Transverse colon (tissue), 3 donors: Measurements from ENCODE around the gene RUNX1.

ENCODE experiments used
- CTCF ChIP-seq, 5 experiments: fragments of 200-600 bp in 3 of 5; fragments of 450-650 bp in 2 of 5; sonication (generic) in 3 of 5; IDR thresholded peaks; 1 replicate in 2 of 5; 2 replicates in 3 of 5; pipeline ENCODE4 v1.5.1; 2016 to 2017; ENCODE audit warnings: antibody characterized with exemption in 5 of 5, inconsistent platforms in 3 of 5, mild to moderate bottlenecking in 2 of 5, moderate library complexity in 1 of 5
- POLR2A ChIP-seq: fragments of 450-650 bp; IDR thresholded peaks from one replicate; pipeline ENCODE4 v1.6.1; 2016; ENCODE audit warnings: antibody characterized with exemption, mild to moderate bottlenecking, moderate library complexity

GRCh38 chr21:34932233-34932632 lies 116.9 kb downstream of the RUNX1 start:
- no peak for TF ChIP-seq CTCF (IDR thresholded peaks at IDR 0.05)
- TF ChIP-seq POLR2A, result no peak
